ENCODE measurements around the gene ITSN1. TPM values are rescaled to one million over a fixed set of nuclear protein-coding genes. Genes with fewer than 3 reads are reported as not detected.

ITSN1 gene
- total RNA-seq, 1 donor = 57.0 TPM

- DNase-seq (ENCODE audit: low read depth) = no peak
- no peak for TF ChIP-seq CTCF (IDR thresholded peaks at IDR 0.05; ENCODE audit: insufficient read depth, low read depth, low read length)
- no peak overlapping the region for H3K4me3 ChIP-seq (ENCODE audit: low read depth, low read length)
Measured at GRCh38 chr21:33828083-33828482, 185.8 kb downstream of the ITSN1 start.

- DNase-seq (ENCODE audit: low read depth) = no peak
- H3K4me3 ChIP-seq (ENCODE audit: low read depth, low read length) = no peak overlapping the region
- no peak for TF ChIP-seq CTCF (IDR thresholded peaks at IDR 0.05; ENCODE audit: insufficient read depth, low read depth, low read length)
Measured at GRCh38 chr21:33828577-33828976, 186.3 kb downstream of the ITSN1 start.

GRCh38 chr21:33829844-33830243 is 187.5 kb downstream of the ITSN1 start:
- H3K4me3 ChIP-seq (ENCODE audit: low read depth, low read length) = no peak overlapping the region
- no peak for DNase-seq (ENCODE audit: low read depth)
- TF ChIP-seq CTCF (IDR thresholded peaks at IDR 0.05; ENCODE audit: insufficient read depth, low read depth, low read length) = no peak

- no peak overlapping the region for H3K4me3 ChIP-seq (ENCODE audit: low read depth, low read length)
- no peak for DNase-seq (ENCODE audit: low read depth)
- TF ChIP-seq CTCF (IDR thresholded peaks at IDR 0.05; ENCODE audit: insufficient read depth, low read depth, low read length) = no peak
Measured at GRCh38 chr21:33831962-33832659, 189.8 kb downstream of the ITSN1 start.

- no peak for DNase-seq (ENCODE audit: low read depth)
- H3K4me3 ChIP-seq (ENCODE audit: low read depth, low read length) = no peak overlapping the region
- TF ChIP-seq CTCF (IDR thresholded peaks at IDR 0.05; ENCODE audit: insufficient read depth, low read depth, low read length) = no peak
Measured at GRCh38 chr21:33834801-33835500, 192.7 kb downstream of the ITSN1 start.

- H3K4me3 ChIP-seq (ENCODE audit: low read depth, low read length) = no peak overlapping the region
- DNase-seq (ENCODE audit: low read depth) = no peak
- TF ChIP-seq CTCF (IDR thresholded peaks at IDR 0.05; ENCODE audit: insufficient read depth, low read depth, low read length) = no peak
Measured at GRCh38 chr21:33835920-33836319, 193.6 kb downstream of the ITSN1 start.
